Osteocyte (in vitro differentiated cells): Measurements from ENCODE around the gene FBXO48. TPM values are rescaled to one million over a fixed set of nuclear protein-coding genes. Genes with fewer than 3 reads are reported as not detected.

ENCODE experiments used
- DNase-seq: peaks from one replicate; pipeline ENCODE4 v3.0.0; 2021; ENCODE audit warnings: mixed read lengths; ENCODE audit not compliant: unreplicated experiment; ENCODE audit errors: extremely low spot score
- H3K27ac Mint-ChIP-seq: one replicate; pipeline ENCODE4 v1.8.0; 2021; ENCODE audit warnings: mild to moderate bottlenecking, mixed read lengths; ENCODE audit not compliant: unreplicated experiment
- H3K27me3 Mint-ChIP-seq: one replicate; pipeline ENCODE4 v1.8.0; 2021; ENCODE audit warnings: mixed read lengths; ENCODE audit not compliant: unreplicated experiment
- H3K36me3 Mint-ChIP-seq: one replicate; pipeline ENCODE4 v1.8.0; 2021; ENCODE audit warnings: mixed read lengths; ENCODE audit not compliant: unreplicated experiment
- H3K4me1 Mint-ChIP-seq: one replicate; pipeline ENCODE4 v1.8.0; 2021; ENCODE audit warnings: mixed read lengths; ENCODE audit not compliant: unreplicated experiment
- H3K4me3 Mint-ChIP-seq: one replicate; pipeline ENCODE4 v1.8.0; 2021; ENCODE audit warnings: mild to moderate bottlenecking, moderate library complexity, mixed read lengths; ENCODE audit not compliant: unreplicated experiment
- H3K9me3 Mint-ChIP-seq: one replicate; pipeline ENCODE4 v1.8.0; 2021; ENCODE audit warnings: mixed read lengths; ENCODE audit not compliant: unreplicated experiment
- CTCF ChIP-seq: fragments of 200-600 bp; sonication (generic); IDR thresholded peaks from 2 replicates; pipeline ENCODE4 v1.5.0; 2021; ENCODE audit warnings: antibody characterized with exemption, mild to moderate bottlenecking, moderate library complexity
- total RNA-seq: library from RNA; stranded (reverse); gene quantifications from 2 replicates; pipeline ENCODE4 v1.2.1, GENCODE V29; 2021

The FBXO48 gene
- total RNA-seq, 1 donor from 2014 or later: 0.81 TPM

- H3K27ac Mint-ChIP-seq: no peak overlapping the region
- H3K9me3 Mint-ChIP-seq: peaks cover 6% of the 10 kb centered on the region
- DNase-seq: no peak
- no peaks in the 10 kb centered on the region for H3K4me1 Mint-ChIP-seq
- TF ChIP-seq CTCF: no peak
- H3K27me3 Mint-ChIP-seq: no peaks in the 10 kb centered on the region
- H3K4me3 Mint-ChIP-seq: no peak overlapping the region
- H3K36me3 Mint-ChIP-seq: peaks cover 11% of the 10 kb centered on the region
These were observed 45.2 kb upstream of the FBXO48 start for GRCh38 chr2:68512326-68512725.

- Mint-ChIP-seq H3K27me3 (no peaks in the 10 kb centered on the region), H3K36me3 (peaks cover 6% of the 10 kb centered on the region), H3K4me3 (no peak overlapping the region), H3K9me3 (peaks cover 6% of the 10 kb centered on the region), H3K4me1 (no peaks in the 10 kb centered on the region), H3K27ac (no peak overlapping the region)
- TF ChIP-seq CTCF: no peak
- DNase-seq: no peak
These were observed 39.1 kb upstream of the FBXO48 start for GRCh38 chr2:68506170-68506569.

- no peak for TF ChIP-seq CTCF
- Mint-ChIP-seq H3K27me3 (no peaks in the 10 kb centered on the region), H3K36me3 (peaks cover 9% of the 10 kb centered on the region), H3K9me3 (peaks cover 6% of the 10 kb centered on the region), H3K4me1 (no peaks in the 10 kb centered on the region), H3K4me3 (no peak overlapping the region), H3K27ac (no peak overlapping the region)
- no peak for DNase-seq
These were observed 38.6 kb upstream of the FBXO48 start for GRCh38 chr2:68505603-68506159.

- H3K27ac Mint-ChIP-seq: no peak overlapping the region
- no peaks in the 10 kb centered on the region for H3K27me3 Mint-ChIP-seq
- TF ChIP-seq CTCF: no peak
- no peak for DNase-seq
- H3K36me3 Mint-ChIP-seq: peaks cover 3% of the 10 kb centered on the region
- no peak overlapping the region for H3K4me3 Mint-ChIP-seq
- H3K4me1 Mint-ChIP-seq: no peaks in the 10 kb centered on the region
- peaks cover 3% of the 10 kb centered on the region for H3K9me3 Mint-ChIP-seq
These were observed 34.7 kb upstream of the FBXO48 start for GRCh38 chr2:68501768-68502167.

GRCh38 chr2:68500649-68501048, 33.6 kb upstream of the FBXO48 start:
- H3K4me1 Mint-ChIP-seq: no peaks in the 10 kb centered on the region
- H3K27ac Mint-ChIP-seq: no peak overlapping the region
- peaks cover 6% of the 10 kb centered on the region for H3K9me3 Mint-ChIP-seq
- H3K4me3 Mint-ChIP-seq: no peak overlapping the region
- peaks cover 6% of the 10 kb centered on the region for H3K36me3 Mint-ChIP-seq
- TF ChIP-seq CTCF: no peak
- H3K27me3 Mint-ChIP-seq: no peaks in the 10 kb centered on the region
- DNase-seq: no peak
